Progenitor cell of endocrine pancreas (in vitro differentiated cells): ENCODE data around the gene PKDREJ. TPM values are rescaled to one million over a fixed set of nuclear protein-coding genes. Genes with fewer than 3 reads are reported as not detected.

Experiments used
- DNase-seq: peaks from one replicate; pipeline ENCODE4 v3.0.0; 2021; ENCODE audit warnings: low spot score; ENCODE audit not compliant: unreplicated experiment
- H3K27ac Mint-ChIP-seq: 2 replicates; pipeline ENCODE4 v1.8.0; 2021; ENCODE audit warnings: mild to moderate bottlenecking, moderate library complexity, mixed read lengths
- H3K27me3 Mint-ChIP-seq: 2 replicates; pipeline ENCODE4 v1.8.0; 2021; ENCODE audit warnings: mixed read lengths
- H3K36me3 Mint-ChIP-seq: 2 replicates; pipeline ENCODE4 v1.8.0; 2022; ENCODE audit warnings: mixed read lengths; ENCODE audit not compliant: insufficient read depth
- H3K4me1 Mint-ChIP-seq: 2 replicates; pipeline ENCODE4 v1.8.0; 2021; ENCODE audit warnings: low read depth, mixed read lengths
- H3K4me3 Mint-ChIP-seq: 2 replicates; pipeline ENCODE4 v1.8.0; 2021; ENCODE audit warnings: low read depth, mild to moderate bottlenecking, moderate library complexity, mixed read lengths
- H3K9me3 Mint-ChIP-seq: 2 replicates; pipeline ENCODE4 v1.8.0; 2021; ENCODE audit warnings: low read depth, mixed read lengths
- total RNA-seq: library from RNA; stranded (reverse); gene quantifications from 2 replicates; pipeline ENCODE4 v1.2.1, GENCODE V29; 2021
- TF ChIP-seq, protein P1 (sequence below): fragments of 200-600 bp; sonication (generic); IDR thresholded peaks from one replicate; pipeline ENCODE4 v1.5.0; 2021; ENCODE audit warnings: antibody characterized with exemption, mild to moderate bottlenecking; ENCODE audit not compliant: unreplicated experiment

PKDREJ gene
- total RNA-seq, 1 donor from 2014 or later = not detected

GRCh38 chr22:46239261-46240048 lies 23.7 kb downstream of the PKDREJ start:
- Mint-ChIP-seq H3K4me1 (peaks cover 12% of the 10 kb centered on the region), H3K4me3 (no peak overlapping the region), H3K27me3 (no peaks in the 10 kb centered on the region), H3K36me3 (peaks cover 10% of the 10 kb centered on the region), H3K27ac (no peak overlapping the region), H3K9me3 (no peaks in the 10 kb centered on the region)
- DNase-seq = no peak
- TF ChIP-seq, protein P1, sequence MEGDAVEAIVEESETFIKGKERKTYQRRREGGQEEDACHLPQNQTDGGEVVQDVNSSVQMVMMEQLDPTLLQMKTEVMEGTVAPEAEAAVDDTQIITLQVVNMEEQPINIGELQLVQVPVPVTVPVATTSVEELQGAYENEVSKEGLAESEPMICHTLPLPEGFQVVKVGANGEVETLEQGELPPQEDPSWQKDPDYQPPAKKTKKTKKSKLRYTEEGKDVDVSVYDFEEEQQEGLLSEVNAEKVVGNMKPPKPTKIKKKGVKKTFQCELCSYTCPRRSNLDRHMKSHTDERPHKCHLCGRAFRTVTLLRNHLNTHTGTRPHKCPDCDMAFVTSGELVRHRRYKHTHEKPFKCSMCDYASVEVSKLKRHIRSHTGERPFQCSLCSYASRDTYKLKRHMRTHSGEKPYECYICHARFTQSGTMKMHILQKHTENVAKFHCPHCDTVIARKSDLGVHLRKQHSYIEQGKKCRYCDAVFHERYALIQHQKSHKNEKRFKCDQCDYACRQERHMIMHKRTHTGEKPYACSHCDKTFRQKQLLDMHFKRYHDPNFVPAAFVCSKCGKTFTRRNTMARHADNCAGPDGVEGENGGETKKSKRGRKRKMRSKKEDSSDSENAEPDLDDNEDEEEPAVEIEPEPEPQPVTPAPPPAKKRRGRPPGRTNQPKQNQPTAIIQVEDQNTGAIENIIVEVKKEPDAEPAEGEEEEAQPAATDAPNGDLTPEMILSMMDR = no peak

- Mint-ChIP-seq H3K4me3 (no peak overlapping the region), H3K36me3 (peaks cover 10% of the 10 kb centered on the region), H3K27me3 (no peaks in the 10 kb centered on the region), H3K27ac (no peak overlapping the region), H3K9me3 (no peaks in the 10 kb centered on the region), H3K4me1 (peaks cover 12% of the 10 kb centered on the region)
- DNase-seq = no peak
- TF ChIP-seq, protein P1 = no peak
Measured at GRCh38 chr22:46238541-46238940, 24.6 kb downstream of the PKDREJ start.

DNA sequence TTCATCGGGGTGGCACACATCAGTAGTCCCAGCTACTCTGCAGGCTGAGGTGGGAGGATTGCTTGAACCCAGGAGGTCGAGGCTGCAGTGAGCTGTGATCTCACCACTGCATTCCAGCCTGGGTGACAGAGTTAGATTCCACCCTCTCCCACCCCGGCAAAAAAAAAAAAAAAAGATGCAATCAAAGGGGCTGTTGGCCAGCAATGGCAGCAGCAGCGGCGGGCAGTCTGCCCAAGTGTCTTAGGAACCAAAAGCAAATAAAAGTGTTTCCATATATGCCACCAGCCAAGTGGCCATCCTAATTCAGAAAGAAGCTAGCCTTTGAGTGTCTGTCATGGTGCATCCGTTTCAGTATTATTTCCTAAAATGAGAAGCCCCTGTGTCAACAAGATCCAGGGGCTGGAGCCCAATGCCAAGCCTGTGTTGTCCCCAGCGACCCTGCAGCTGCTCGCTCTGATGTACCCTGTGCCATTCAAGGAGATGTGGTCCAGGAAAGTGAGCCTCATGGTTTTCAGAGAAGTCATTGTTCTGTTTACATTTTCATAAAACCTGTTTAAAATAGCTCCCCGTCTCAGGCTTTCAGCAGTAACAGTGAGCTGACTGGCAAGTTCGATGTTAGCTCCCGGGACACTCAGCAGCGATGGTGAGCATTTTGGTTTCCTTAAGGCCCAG lies 25.6 kb downstream of the PKDREJ start:
- TF ChIP-seq, protein P1 = no peak
- no peaks in the 10 kb centered on the region for H3K27me3 Mint-ChIP-seq
- H3K27ac Mint-ChIP-seq = no peak overlapping the region
- H3K9me3 Mint-ChIP-seq = no peaks in the 10 kb centered on the region
- H3K4me3 Mint-ChIP-seq = no peak overlapping the region
- H3K4me1 Mint-ChIP-seq = peaks cover 12% of the 10 kb centered on the region
- no peak for DNase-seq
- H3K36me3 Mint-ChIP-seq = peaks cover 10% of the 10 kb centered on the region

- Mint-ChIP-seq H3K27me3 (no peaks in the 10 kb centered on the region), H3K4me3 (no peak overlapping the region), H3K36me3 (peaks cover 12% of the 10 kb centered on the region), H3K4me1 (no peaks in the 10 kb centered on the region), H3K9me3 (no peaks in the 10 kb centered on the region), H3K27ac (no peak overlapping the region)
- TF ChIP-seq, protein P1 = no peak
- DNase-seq = no peak
Measured at GRCh38 chr22:46234969-46235368, 28.2 kb downstream of the PKDREJ start.

DNA sequence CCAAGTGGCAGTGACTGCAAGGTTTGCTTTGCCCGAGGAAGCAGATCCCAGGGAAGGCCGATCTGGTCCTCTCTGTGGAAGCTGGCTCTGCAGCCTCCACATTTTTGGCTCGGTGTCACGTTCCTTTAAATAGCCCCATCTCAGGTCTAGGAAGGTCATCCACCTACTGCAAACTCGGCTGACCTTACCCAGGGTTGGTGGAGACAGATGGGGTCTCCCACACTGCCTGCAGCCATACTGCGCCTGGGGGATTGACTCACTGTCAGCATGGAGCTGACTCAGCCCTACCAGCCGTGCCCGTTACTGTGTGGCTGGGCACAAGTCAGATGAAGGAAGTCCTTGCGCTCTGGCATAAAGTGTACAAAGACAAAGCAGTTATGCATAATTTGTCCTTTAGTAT lies 29.9 kb downstream of the PKDREJ start:
- TF ChIP-seq, protein P1 = no peak
- Mint-ChIP-seq H3K27ac (no peak overlapping the region), H3K27me3 (no peaks in the 10 kb centered on the region)

More for the DNA sequence above, 29.9 kb downstream of the PKDREJ start:
- Mint-ChIP-seq H3K36me3 (peaks cover 11% of the 10 kb centered on the region), H3K4me3 (no peak overlapping the region), H3K4me1 (no peaks in the 10 kb centered on the region), H3K9me3 (no peaks in the 10 kb centered on the region)
- no peak for DNase-seq
